Measurements from ENCODE around the gene CRPPA. TPM values are rescaled to one million over a fixed set of nuclear protein-coding genes. Genes with fewer than 3 reads are reported as not detected.
"Not testable (repeated sequence)": the region's sequence is repeated elsewhere in the genome, so short reads cannot be mapped to it uniquely, and the experiment has no call there.

Gene CRPPA
- total and polyA plus RNA-seq, 10 of the 15 experiments (the other 5 are each of a cell fraction or from before 2014, with no cell fraction given): not detected

- H3K4me3 ChIP-seq; POLR2A ChIA-PET; H3K27ac ChIP-seq (ENCODE audit: control insufficient read depth, insufficient read depth); ATAC-seq; H2AFZ ChIP-seq (ENCODE audit: control insufficient read depth, low read depth, low read length); in situ Hi-C loops (cut with MboI); H4K20me1 ChIP-seq (ENCODE audit: control insufficient read depth, insufficient read depth); H3K79me2 ChIP-seq (ENCODE audit: control insufficient read depth, insufficient read depth, low read length); FAIRE-seq; SMC1A ChIA-PET (ENCODE audit: uncharacterized antibody, unreplicated experiment); H3K27me3 ChIP-seq (replicated peaks in 1 of 2; ENCODE audit: control insufficient read depth in 2 of 2, insufficient read depth in 2 of 2, low read length in 1 of 2); H3K9ac ChIP-seq (ENCODE audit: control insufficient read depth, insufficient read depth, low read length); BruUV-seq (replicated peaks); DNase-seq (ENCODE audit: low read depth, low spot score); H3K4me2 ChIP-seq (ENCODE audit: control insufficient read depth, insufficient read depth); H3K36me3 ChIP-seq (ENCODE audit: control insufficient read depth in 2 of 2, insufficient read depth in 2 of 2, low read length in 1 of 2); intact Hi-C loops (cut with micrococcal nuclease; ENCODE audit: unreplicated experiment); H3K9me3 ChIP-seq (replicated peaks; ENCODE audit: control insufficient read depth, insufficient read depth, low read length); CTCF ChIA-PET; RAD21 ChIA-PET (ENCODE audit: unreplicated experiment); H3K4me1 ChIP-seq (ENCODE audit: control insufficient read depth, insufficient read depth, low read length): not testable (repeated sequence)
- WGBS (ENCODE audit: insufficient coverage, insufficient replicate concordance, low lambda C conversion rate, missing lambda C conversion rate): no CpG with 5 or more reads among the region's 1 CpG
Observed at GRCh38 chr7:16456303-16456702, 35.0 kb upstream of the CRPPA start.

- no peak overlapping the region for H3K9ac ChIP-seq (ENCODE audit: control insufficient read depth, insufficient read depth, low read length)
- H3K36me3 ChIP-seq (ENCODE audit: control insufficient read depth in 2 of 2, insufficient read depth in 2 of 2, low read length in 1 of 2): no peaks in the 10 kb centered on the region
- no peaks in the 10 kb centered on the region for H4K20me1 ChIP-seq (ENCODE audit: control insufficient read depth, insufficient read depth)
- ChIA-PET SMC1A (ENCODE audit: uncharacterized antibody, unreplicated experiment) (no interaction called here), RAD21 (ENCODE audit: unreplicated experiment) (no interaction called here), POLR2A (no interaction called here), CTCF (interaction anchor here (0.6 kb wide), 1 partner anchor 109 kb away, joined by 4 read pairs; no protein-coding TSS in a partner anchor)
- H3K9me3 ChIP-seq (replicated peaks; ENCODE audit: control insufficient read depth, insufficient read depth, low read length): no peaks in the 10 kb centered on the region
- H2AFZ ChIP-seq (ENCODE audit: control insufficient read depth, low read depth, low read length): no peak overlapping the region
- no peaks in the 10 kb centered on the region for H3K79me2 ChIP-seq (ENCODE audit: control insufficient read depth, insufficient read depth, low read length)
- ATAC-seq: no peak
- H3K4me3 ChIP-seq: no peak overlapping the region
- no peaks in the 10 kb centered on the region for H3K27me3 ChIP-seq (replicated peaks in 1 of 2; ENCODE audit: control insufficient read depth in 2 of 2, insufficient read depth in 2 of 2, low read length in 1 of 2)
- no peaks in the 10 kb centered on the region for H3K4me1 ChIP-seq (ENCODE audit: control insufficient read depth, insufficient read depth, low read length)
- no TSS peak for BruUV-seq (replicated peaks)
- intact Hi-C loops (cut with micrococcal nuclease; ENCODE audit: unreplicated experiment) (no loop called here), in situ Hi-C loops (cut with MboI) (no loop called here)
- FAIRE-seq: no peak
- no peak overlapping the region for H3K4me2 ChIP-seq (ENCODE audit: control insufficient read depth, insufficient read depth)
- no peak overlapping the region for H3K27ac ChIP-seq (ENCODE audit: control insufficient read depth, insufficient read depth)
- WGBS (ENCODE audit: insufficient coverage, insufficient replicate concordance, low lambda C conversion rate, missing lambda C conversion rate): 0% methylated on average over 1 of the region's 1 CpG
- DNase-seq (ENCODE audit: low read depth, low spot score): no peak
- TF ChIP-seq STAT3 (IDR thresholded peaks at IDR 0.05; ENCODE audit: low read depth, low read length) (no peak), SIN3A (IDR thresholded peaks at IDR 0.05; ENCODE audit: low read depth, low read length) (no peak), E2F4 (IDR thresholded peaks at IDR 0.05; ENCODE audit: low read depth, low read length) (no peak), STAT1 (conservative IDR thresholded peaks at IDR 0.05) (no peak), ESRRA (IDR thresholded peaks at IDR 0.05; ENCODE audit: low read length) (no peak), ZBTB4 (CRISPR knock-in tag; IDR thresholded peaks at IDR 0.05) (no peak), PKNOX1 (IDR thresholded peaks at IDR 0.05) (no peak), BCL11A (IDR thresholded peaks at IDR 0.05; ENCODE audit: low read depth, low read length) (no peak), IRF4 (IDR thresholded peaks at IDR 0.05; ENCODE audit: low read depth, low read length) (no peak), NBN (IDR thresholded peaks at IDR 0.05) (no peak), ZZZ3 (IDR thresholded peaks at IDR 0.05; ENCODE audit: control insufficient read depth, insufficient read length, low read depth) (no peak), MTA3 (IDR thresholded peaks at IDR 0.05; ENCODE audit: borderline replicate concordance, low read length) (no peak), MYB (IDR thresholded peaks at IDR 0.05; ENCODE audit: borderline replicate concordance, low read depth, low read length) (no peak), DPF2 (IDR thresholded peaks at IDR 0.05) (no peak), SIX5 (IDR thresholded peaks at IDR 0.05; ENCODE audit: low read depth, low read length, severe bottlenecking) (no peak), CBFB (IDR thresholded peaks at IDR 0.05; ENCODE audit: low read depth) (no peak)
Observed at GRCh38 chr7:16455591-16455990, 34.3 kb upstream of the CRPPA start.
